GM13976 (cell line): Measurements from ENCODE around the gene RAD51.

ENCODE experiments used
- DNase-seq: peaks from one replicate; pipeline ENCODE4 v3.0.0; 2012; ENCODE audit warnings: low spot score
- CTCF ChIP-seq: IDR thresholded peaks from 2 replicates; pipeline ENCODE4 v1.5.1; 2012; ENCODE audit warnings: borderline replicate concordance, mild to moderate bottlenecking; ENCODE audit not compliant: insufficient read depth; ENCODE audit errors: extremely low read depth, missing control alignments, control extremely low read depth
- in situ Hi-C: fragments of 300-500 bp; cut with MboI; formaldehyde crosslinking; loops from one replicate; pipeline ENCODE4 v1.12.0; 2022; ENCODE audit warnings: low sequenced_read_pairs, mixed read lengths, inconsistent platforms; ENCODE audit not compliant: unreplicated experiment

The RAD51 gene

GRCh38 chr15:40722354-40722753 lies 27.4 kb downstream of the RAD51 start:
- no peak for DNase-seq
- TF ChIP-seq CTCF, result no peak
- in situ Hi-C loops, result no loop called here

- DNase-seq, result no peak
- TF ChIP-seq CTCF, result no peak
- in situ Hi-C loops, result no loop called here
Measured at GRCh38 chr15:40722934-40723333, 28.0 kb downstream of the RAD51 start.

GRCh38 chr15:40723919-40724318 lies 28.9 kb downstream of the RAD51 start:
- no peak for TF ChIP-seq CTCF
- no peak for DNase-seq
- in situ Hi-C loops, result no loop called here

- DNase-seq, result no peak
- in situ Hi-C loops, result no loop called here
- no peak for TF ChIP-seq CTCF
Measured at GRCh38 chr15:40731034-40731433, 36.1 kb downstream of the RAD51 start.

GRCh38 chr15:40736575-40736974 lies 41.6 kb downstream of the RAD51 start:
- in situ Hi-C loops, result no loop called here
- no peak for TF ChIP-seq CTCF
- DNase-seq, result no peak

- in situ Hi-C loops, result no loop called here
- no peak for TF ChIP-seq CTCF
- DNase-seq, result no peak
Measured at GRCh38 chr15:40737048-40737447, 42.1 kb downstream of the RAD51 start.

GRCh38 chr15:40739047-40739446 lies 44.1 kb downstream of the RAD51 start:
- in situ Hi-C loops, result no loop called here
- no peak for DNase-seq
- TF ChIP-seq CTCF, result no peak
